H9 (cell line): Measurements from ENCODE around the gene CDKL4. TPM values are rescaled to one million over a fixed set of nuclear protein-coding genes. Genes with fewer than 3 reads are reported as not detected.

Experiments
- DNase-seq: peaks from one replicate; pipeline ENCODE4 v3.0.0-alpha.2; 2017
- H2AFZ ChIP-seq: one replicate; pipeline ENCODE4 v1.6.1; 2013; ENCODE audit warnings: mild to moderate bottlenecking, low read length, control low read depth, moderate library complexity
- H2AK5ac ChIP-seq: 2 replicates; pipeline ENCODE4 v1.6.1; 2013; ENCODE audit warnings: low read length, control low read depth, mixed read lengths; ENCODE audit not compliant: insufficient read length
- H2BK120ac ChIP-seq: one replicate; pipeline ENCODE4 v1.6.1; 2013; ENCODE audit warnings: low read depth, mild to moderate bottlenecking, low read length, control low read depth, inconsistent platforms; ENCODE audit not compliant: poor library complexity, severe bottlenecking
- H2BK12ac ChIP-seq: 2 replicates; pipeline ENCODE4 v1.6.1; 2013; ENCODE audit warnings: low read length, control low read depth, mixed read lengths, low read depth; ENCODE audit not compliant: insufficient read length
- H2BK15ac ChIP-seq: 2 replicates; pipeline ENCODE4 v1.6.1; 2013; ENCODE audit warnings: low read depth, low read length, control low read depth
- H2BK20ac ChIP-seq: one replicate; pipeline ENCODE4 v1.6.1; 2013; ENCODE audit warnings: low read depth, mild to moderate bottlenecking, low read length, control low read depth, inconsistent platforms; ENCODE audit not compliant: poor library complexity, severe bottlenecking
- H2BK5ac ChIP-seq: 2 replicates; pipeline ENCODE4 v1.6.1; 2013; ENCODE audit warnings: low read length, control low read depth, mixed read lengths; ENCODE audit not compliant: insufficient read length
- H3K14ac ChIP-seq: 2 replicates; pipeline ENCODE4 v1.6.1; 2013; ENCODE audit warnings: low read length, control low read depth; ENCODE audit not compliant: insufficient read depth
- H3K18ac ChIP-seq: 2 replicates; pipeline ENCODE4 v1.6.1; 2013; ENCODE audit warnings: low read depth, mild to moderate bottlenecking, mixed read lengths, low read length, control low read depth; ENCODE audit not compliant: insufficient read length
- H3K23ac ChIP-seq: 2 replicates; pipeline ENCODE4 v1.6.1; 2013; ENCODE audit warnings: low read length, control low read depth, mixed read lengths, low read depth; ENCODE audit not compliant: insufficient read length
- H3K23me2 ChIP-seq: 2 replicates; pipeline ENCODE4 v1.6.1; 2013; ENCODE audit warnings: low read depth, mild to moderate bottlenecking, mixed read lengths, low read length, control low read depth; ENCODE audit not compliant: insufficient read length, poor library complexity, severe bottlenecking
- H3K27ac ChIP-seq: 2 replicates; pipeline ENCODE4 v1.5.1; 2013; ENCODE audit warnings: low read length, control low read depth, mixed read lengths, low read depth; ENCODE audit not compliant: insufficient read length
- H3K27me3 ChIP-seq: 2 replicates; pipeline ENCODE4 v1.6.1; 2013; ENCODE audit warnings: low read length, control low read depth, inconsistent platforms; ENCODE audit not compliant: insufficient read depth
- H3K4ac ChIP-seq: 2 replicates; pipeline ENCODE4 v1.6.1; 2013; ENCODE audit warnings: low read depth, mild to moderate bottlenecking, control low read depth, inconsistent platforms, low read length, moderate library complexity
- H3K4me1 ChIP-seq: 2 replicates; pipeline ENCODE4 v1.6.1; 2013; ENCODE audit warnings: low read length, control low read depth, inconsistent platforms; ENCODE audit not compliant: insufficient read depth
- H3K4me2 ChIP-seq: 2 replicates; pipeline ENCODE4 v1.6.1; 2013; ENCODE audit warnings: low read length, control low read depth, mixed read lengths; ENCODE audit not compliant: insufficient read length, insufficient read depth
- H3K56ac ChIP-seq: 2 replicates; pipeline ENCODE4 v1.6.1; 2013; ENCODE audit warnings: low read depth, mild to moderate bottlenecking, mixed read lengths, low read length, control low read depth; ENCODE audit not compliant: insufficient read length
- H3K79me1 ChIP-seq: 2 replicates; pipeline ENCODE4 v1.6.1; 2013; ENCODE audit warnings: low read depth, mild to moderate bottlenecking, moderate library complexity, low read length, control low read depth, inconsistent platforms; ENCODE audit not compliant: insufficient read depth, poor library complexity, severe bottlenecking
- H3K79me2 ChIP-seq: 2 replicates; pipeline ENCODE4 v1.6.1; 2013; ENCODE audit warnings: low read length, control low read depth, inconsistent platforms; ENCODE audit not compliant: insufficient read depth
- H3K9ac ChIP-seq: 2 replicates; pipeline ENCODE4 v1.6.1; 2013; ENCODE audit warnings: low read length, control low read depth, mixed read lengths; ENCODE audit not compliant: insufficient read length; ENCODE audit errors: extremely low read depth
- H3K9me3 ChIP-seq: one replicate; pipeline ENCODE4 v1.6.1; 2013; ENCODE audit warnings: low read depth, low read length, inconsistent platforms; ENCODE audit not compliant: control insufficient read depth
- H3T11ph ChIP-seq: one replicate; pipeline ENCODE4 v1.6.1; 2013; ENCODE audit warnings: mild to moderate bottlenecking, low read length, control low read depth, inconsistent platforms
- H4K20me1 ChIP-seq: one replicate; pipeline ENCODE4 v1.6.1; 2013; ENCODE audit not compliant: control insufficient read depth, insufficient read length, insufficient read depth
- H4K5ac ChIP-seq: 2 replicates; pipeline ENCODE4 v1.6.1; 2013; ENCODE audit warnings: low read depth, mild to moderate bottlenecking, mixed read lengths, low read length, control low read depth; ENCODE audit not compliant: insufficient read length
- H4K8ac ChIP-seq: replicated peaks from 2 replicates; pipeline ENCODE4 v1.6.1; 2013; ENCODE audit warnings: low read length, control low read depth, mixed read lengths, low read depth; ENCODE audit not compliant: insufficient read length
- H4K91ac ChIP-seq: 2 replicates; pipeline ENCODE4 v1.6.1; 2013; ENCODE audit warnings: low read depth, mild to moderate bottlenecking, moderate library complexity, mixed read lengths, low read length, control low read depth; ENCODE audit not compliant: insufficient read length
- H3K27ac Mint-ChIP-seq, 3 experiments: 2 replicates in 2 of 3; 3 replicates in 1 of 3; pipeline ENCODE4 v1.8.0; 2020 to 2021; ENCODE audit warnings: mixed read lengths in 3 of 3, mild to moderate bottlenecking in 1 of 3, moderate library complexity in 1 of 3
- H3K27me3 Mint-ChIP-seq: 2 replicates; pipeline ENCODE4 v1.8.0; 2021; ENCODE audit warnings: low read depth, mild to moderate bottlenecking, moderate library complexity, mixed read lengths
- H3K36me3 Mint-ChIP-seq, 3 experiments: 2 replicates in 2 of 3; 3 replicates in 1 of 3; pipeline ENCODE4 v1.8.0; 2020 to 2021; ENCODE audit warnings: low read depth in 3 of 3, mixed read lengths in 3 of 3; ENCODE audit not compliant: insufficient read depth in 1 of 3
- H3K4me1 Mint-ChIP-seq, 2 experiments: 2 replicates each; pipeline ENCODE4 v1.8.0; 2020; ENCODE audit warnings: mixed read lengths in 2 of 2
- H3K4me3 Mint-ChIP-seq, 2 experiments: 2 replicates in 1 of 2; 3 replicates in 1 of 2; pipeline ENCODE4 v1.8.0; 2020 to 2021; ENCODE audit warnings: mild to moderate bottlenecking in 2 of 2, mixed read lengths in 2 of 2, moderate library complexity in 1 of 2
- H3K9me3 Mint-ChIP-seq, 2 experiments: 2 replicates in 1 of 2; 3 replicates in 1 of 2; pipeline ENCODE4 v1.8.0; 2020; ENCODE audit warnings: mild to moderate bottlenecking in 2 of 2, mixed read lengths in 2 of 2, moderate library complexity in 1 of 2
- CTCF ChIP-seq: fragments of 200-600 bp; sonication (generic); conservative IDR thresholded peaks from 3 replicates; pipeline ENCODE4 v1.8.0; 2021; ENCODE audit warnings: antibody characterized with exemption, mild to moderate bottlenecking
- WGBS: extraction: QIAGEN DNeasy Blood & Tissue Kit; methylation state at CpG from one replicate; pipeline ENCODE4 v1.1.7; 2013; ENCODE audit warnings: missing lambda C conversion rate, low lambda C conversion rate, mixed read lengths; ENCODE audit not compliant: insufficient read length; ENCODE audit errors: extremely low coverage; 5-methylcytosine and 5-hydroxymethylcytosine counted together
- total RNA-seq: library from RNA; stranded (reverse); gene quantifications from 2 replicates; pipeline ENCODE4 v1.2.1, GENCODE V29; 2021

CDKL4 gene
- total RNA-seq, 1 experiment from 2014 or later: not detected

- Histone ChIP-seq H3K23me2 (no peaks in the 10 kb centered on the region), H3K27ac (no peak overlapping the region), H3K27me3 (no peaks in the 10 kb centered on the region), H2AFZ (no peak overlapping the region), H4K5ac (no peak overlapping the region), H3K18ac (no peak overlapping the region), H4K20me1 (no peaks in the 10 kb centered on the region), H2BK12ac (no peak overlapping the region), H3K23ac (no peak overlapping the region), H3K79me2 (no peaks in the 10 kb centered on the region), H3T11ph (no peak overlapping the region), H3K4me2 (no peak overlapping the region), H2BK20ac (no peak overlapping the region), H2BK120ac (no peak overlapping the region), H2BK15ac (no peak overlapping the region), H2BK5ac (no peak overlapping the region), H3K56ac (no peak overlapping the region), H3K4me1 (no peaks in the 10 kb centered on the region), H3K9ac (no peak overlapping the region), H2AK5ac (no peak overlapping the region), H3K79me1 (no peaks in the 10 kb centered on the region), H3K14ac (no peak overlapping the region), H3K9me3 (no peaks in the 10 kb centered on the region), H4K8ac (no peak overlapping the region), H4K91ac (no peak overlapping the region), H3K4ac (no peak overlapping the region)
- H3K4me1 Mint-ChIP-seq: peaks cover 6% of the 10 kb centered on the region in 2 experiments
- H3K9me3 Mint-ChIP-seq: peaks cover under 1 to 5% of the 10 kb centered on the region in 2 experiments; a peak in 3 of 5 replicates
- TF ChIP-seq CTCF: no peak
- DNase-seq: no peak
- no peak overlapping the region for H3K4me3 Mint-ChIP-seq
- WGBS: no CpG with 5 or more reads among the region's 3 CpGs
- H3K27me3 Mint-ChIP-seq: no peaks in the 10 kb centered on the region
- H3K36me3 Mint-ChIP-seq: peaks cover under 1 to 7% (median 5%) of the 10 kb centered on the region in 3 experiments; a peak in 4 of 7 replicates
- no peak overlapping the region for H3K27ac Mint-ChIP-seq
These were observed 49.1 kb downstream of the CDKL4 start for GRCh38 chr2:39194686-39195085.
